GM21619 (cell line): ENCODE measurements around the gene GFY.
"Not testable (repeated sequence)": the region's sequence is repeated elsewhere in the genome, so short reads cannot be mapped to it uniquely, and the experiment has no call there.

ENCODE experiments used
- ATAC-seq: cut with Tn5 transposase; IDR thresholded peaks from one replicate; pipeline ENCODE4 v1.9.1; 2021; ENCODE audit not compliant: unreplicated experiment

Gene GFY

GRCh38 chr19:49443366-49444099 is 18.3 kb downstream of the GFY start:
- peak; percentile 79 for ATAC-seq

GRCh38 chr19:49444100-49444700 is 19.0 kb downstream of the GFY start:
- ATAC-seq, result not testable (repeated sequence)

DNA sequence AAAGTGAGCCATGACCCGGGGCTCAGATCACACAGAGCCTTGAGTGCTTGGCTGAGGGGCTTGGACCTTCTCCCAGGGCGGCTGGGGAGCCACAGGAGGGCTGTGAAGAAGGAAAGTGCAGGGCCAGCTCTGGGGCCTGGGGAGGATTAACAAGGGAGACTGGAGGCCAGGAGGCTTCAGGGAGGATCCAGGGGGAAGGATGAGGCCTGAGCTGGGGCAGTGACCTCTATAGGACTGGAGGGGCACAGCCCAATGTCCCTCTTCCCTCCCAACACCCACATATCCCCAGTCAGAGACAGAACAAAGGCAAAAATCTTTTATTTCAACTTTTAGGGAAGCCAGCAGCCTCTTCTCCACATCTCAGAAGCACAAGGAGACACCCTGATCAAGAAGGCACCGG is 20.8 kb downstream of the GFY start:
- no peak for ATAC-seq

- no peak for ATAC-seq
These were observed 22.6 kb downstream of the GFY start for GRCh38 chr19:49447485-49448431.

DNA sequence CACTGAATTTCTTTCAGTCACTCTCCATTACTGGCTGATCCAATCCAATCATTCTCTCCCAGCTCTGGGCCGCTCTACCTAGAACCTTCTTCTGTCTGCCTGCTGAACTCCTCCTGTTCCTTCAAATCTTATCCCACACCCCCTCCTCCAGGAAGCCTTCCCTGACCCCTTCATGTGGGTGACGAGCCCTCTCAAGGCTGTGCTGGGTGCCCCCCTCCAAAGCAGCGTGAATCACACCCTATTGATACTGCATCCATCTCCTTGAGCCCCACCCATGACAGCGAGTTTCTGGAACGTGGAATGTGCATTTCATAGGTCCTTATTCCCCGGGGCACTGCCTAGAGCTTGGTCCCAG is 23.2 kb downstream of the GFY start:
- ATAC-seq, result no peak

DNA sequence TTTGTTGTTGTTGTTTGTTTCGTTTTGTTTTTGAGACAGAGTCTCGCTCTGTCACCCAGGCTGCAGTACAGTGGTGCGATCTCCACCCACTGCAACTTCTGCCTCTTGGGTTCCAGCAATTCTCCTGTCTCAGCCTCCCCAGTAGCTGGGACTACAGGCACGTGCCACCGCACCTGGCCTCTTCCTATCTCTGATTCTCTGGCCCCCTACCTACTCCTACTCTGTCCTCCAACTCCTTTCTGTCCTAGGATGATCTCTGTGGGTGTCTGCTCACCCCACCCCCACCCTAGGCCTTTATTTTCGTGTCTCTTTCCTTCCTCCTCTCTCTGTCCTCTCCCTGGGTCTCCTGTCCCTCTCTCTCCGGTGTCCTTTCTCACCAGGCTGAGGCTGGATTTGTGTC is 25.2 kb downstream of the GFY start:
- ATAC-seq, result no peak

GRCh38 chr19:49451430-49452181 is 26.4 kb downstream of the GFY start, which contains the start of gene PIH1D1:
PIH1D1 (minus strand) TSS chr19:49451814; CDS start chr19:49451574, 240 bp downstream.
- peak; percentile 51 for ATAC-seq

- peak; percentile 74 for ATAC-seq
These were observed 28.0 kb downstream of the GFY start, which contains the start of gene ALDH16A1 for GRCh38 chr19:49453013-49453756. ALDH16A1 (plus strand) TSS chr19:49453225; CDS start chr19:49453332, 107 bp downstream.

- ATAC-seq, result no peak
These were observed 28.6 kb downstream of the GFY start for GRCh38 chr19:49453757-49454240.

GRCh38 chr19:49455773-49456172 is 30.6 kb downstream of the GFY start:
- no peak for ATAC-seq

DNA sequence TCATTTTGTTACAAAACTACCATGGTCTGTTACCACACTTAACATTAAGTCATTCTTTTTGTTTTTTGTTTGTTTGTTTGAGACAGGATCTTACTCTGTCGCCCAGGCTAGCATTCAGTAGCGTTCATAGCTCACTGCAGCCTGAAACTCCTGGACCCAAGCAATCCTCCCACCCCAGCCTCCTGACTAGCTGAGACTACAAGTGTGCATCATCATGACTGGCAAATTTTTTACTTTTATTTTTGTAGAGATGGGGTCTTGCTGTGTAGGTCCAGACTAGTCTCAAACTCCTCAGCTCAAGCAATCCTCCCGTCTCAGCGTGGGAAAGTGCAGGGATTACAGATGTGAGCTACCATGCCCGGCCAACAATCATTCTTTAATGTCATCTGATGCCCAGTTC is 31.1 kb downstream of the GFY start:
- no peak for ATAC-seq

- no peak for ATAC-seq
These were observed 33.3 kb downstream of the GFY start for GRCh38 chr19:49458567-49458903.

- no peak for ATAC-seq
These were observed 34.2 kb downstream of the GFY start for GRCh38 chr19:49459388-49459787.

DNA sequence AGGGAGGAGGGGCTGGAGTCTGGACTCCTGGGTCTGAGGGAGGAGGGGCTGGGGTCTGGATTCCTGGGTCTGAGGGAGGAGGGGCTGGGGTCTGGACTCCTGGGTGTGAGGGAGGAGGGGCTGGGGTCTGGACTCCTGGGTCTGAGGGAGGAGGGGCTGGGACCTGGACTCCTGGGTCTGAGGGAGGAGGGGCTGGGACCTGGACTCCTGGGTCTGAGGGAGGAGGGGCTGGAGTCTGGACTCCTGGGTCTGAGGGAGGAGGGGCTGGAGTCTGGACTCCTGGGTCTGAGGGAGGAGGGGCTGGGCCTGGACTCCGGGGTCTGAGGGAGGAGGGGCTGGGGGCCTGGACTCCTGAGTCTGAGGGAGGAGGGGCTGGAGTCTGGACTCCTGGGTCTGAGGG is 35.9 kb downstream of the GFY start:
- ATAC-seq, result not testable (repeated sequence)

DNA sequence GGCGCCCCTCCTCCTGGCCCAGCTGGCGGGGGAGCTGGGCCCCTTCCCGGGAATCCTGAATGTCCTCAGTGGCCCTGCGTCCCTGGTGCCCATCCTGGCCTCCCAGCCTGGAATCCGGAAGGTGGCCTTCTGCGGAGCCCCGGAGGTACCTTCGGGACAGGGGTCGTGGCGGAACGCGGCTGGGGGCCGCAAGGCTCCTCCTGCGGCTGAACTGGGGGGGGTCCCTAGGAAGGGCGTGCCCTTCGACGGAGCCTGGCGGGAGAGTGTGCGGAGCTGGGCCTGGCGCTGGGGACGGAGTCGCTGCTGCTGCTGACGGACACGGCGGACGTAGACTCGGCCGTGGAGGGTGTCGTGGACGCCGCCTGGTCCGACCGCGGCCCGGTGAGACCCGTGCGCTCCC is 36.5 kb downstream of the GFY start:
- ATAC-seq, result no peak

DNA sequence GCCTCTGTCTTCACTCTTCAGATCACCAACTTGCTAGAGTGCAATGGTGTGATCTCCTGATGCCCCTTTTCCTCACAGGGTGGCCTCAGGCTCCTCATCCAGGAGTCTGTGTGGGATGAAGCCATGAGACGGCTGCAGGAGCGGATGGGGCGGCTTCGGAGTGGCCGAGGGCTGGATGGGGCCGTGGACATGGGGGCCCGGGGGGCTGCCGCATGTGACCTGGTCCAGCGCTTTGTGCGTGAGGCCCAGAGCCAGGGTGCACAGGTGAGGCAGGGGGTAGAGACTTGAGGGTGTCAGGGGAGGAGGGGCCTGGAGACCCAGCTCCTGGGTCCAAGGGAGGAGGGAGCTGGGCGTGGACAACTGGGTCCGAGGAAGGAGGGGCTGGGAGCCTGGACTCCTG is 37.3 kb downstream of the GFY start:
- ATAC-seq, result no peak

GRCh38 chr19:49463960-49464740 is 39.0 kb downstream of the GFY start:
- ATAC-seq, result no peak

GRCh38 chr19:49465371-49465770 is 40.2 kb downstream of the GFY start:
- no peak for ATAC-seq

- ATAC-seq, result no peak
These were observed 43.0 kb downstream of the GFY start for GRCh38 chr19:49468199-49468598.
